DMS53 treated with DMSO at 0.1 percent for 48 hours (cell line): Measurements from ENCODE around the gene SPHK2.
"Not testable (repeated sequence)": the region's sequence is repeated elsewhere in the genome, so short reads cannot be mapped to it uniquely, and the experiment has no call there.

Source experiments
- DNase-seq: peaks from one replicate; lab custom pipeline; 2025; ENCODE audit not compliant: unreplicated experiment; lab: John Stamatoyannopoulos, UW

SPHK2 gene

DNA sequence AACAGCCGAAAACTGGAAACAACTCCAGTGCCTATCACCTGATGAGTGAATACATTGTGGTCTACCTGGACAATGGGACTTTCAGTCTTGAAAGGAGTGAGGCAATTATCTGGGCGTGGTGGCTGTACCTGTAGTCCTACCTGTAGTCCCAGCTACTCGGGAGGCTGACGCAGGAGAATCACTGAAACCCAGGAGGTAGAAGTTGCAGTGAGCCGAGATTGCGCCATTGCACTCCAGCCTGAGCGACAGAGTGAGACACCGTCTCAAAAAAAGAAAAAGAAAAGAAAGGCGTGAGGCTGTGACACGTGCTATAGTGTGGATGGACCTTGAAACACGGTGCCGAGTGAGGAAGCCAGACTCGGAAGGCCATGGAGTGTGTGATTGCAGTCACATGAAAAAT, 57.6 kb downstream of the SPHK2 start:
- DNase-seq, result no peak

GRCh38 chr19:48678201-48678600, 58.9 kb downstream of the SPHK2 start:
- DNase-seq, result no peak

DNA sequence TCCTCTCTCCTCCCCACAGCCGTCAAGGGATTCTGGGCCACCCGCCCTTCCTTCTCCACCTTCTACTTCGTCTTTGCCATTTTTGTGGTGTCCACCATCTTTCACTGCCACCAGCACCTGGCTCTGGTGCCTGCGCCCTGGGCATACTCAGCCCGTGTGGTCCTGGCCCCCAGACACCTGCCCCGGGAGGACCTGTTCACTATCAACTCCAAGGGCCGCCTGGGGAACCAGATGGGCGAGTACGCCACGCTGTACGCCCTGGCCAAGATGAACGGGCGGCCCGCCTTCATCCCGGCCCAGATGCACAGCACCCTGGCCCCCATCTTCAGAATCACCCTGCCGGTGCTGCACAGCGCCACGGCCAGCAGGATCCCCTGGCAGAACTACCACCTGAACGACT, 60.7 kb downstream of the SPHK2 start:
- not testable (repeated sequence) for DNase-seq
